Kidney (tissue), 14 donors: ENCODE measurements around the gene CYCS. TPM values are rescaled to one million over a fixed set of nuclear protein-coding genes. Genes with fewer than 3 reads are reported as not detected.

Experiments
- DNase-seq, 5 donors: peaks; one replicate each; pipeline ENCODE4 v3.0.0-alpha.2; 2013 to 2020
- FAIRE-seq: peaks from 2 replicates; lab custom pipeline; 2012; peaks lifted over from hg19 to GRCh38; lab: Jason Lieb, UNC
- H3K27ac ChIP-seq, 2 donors: one replicate each; pipeline ENCODE4 v1.7.0; 2013; ENCODE audit warnings: low read depth in 2 of 2, low read length in 2 of 2, inconsistent platforms in 1 of 2
- H3K27me3 ChIP-seq: one replicate; pipeline ENCODE4 v1.7.1; 2013; ENCODE audit warnings: low read length, inconsistent platforms; ENCODE audit not compliant: control insufficient read depth, insufficient read depth
- H3K36me3 ChIP-seq, 3 donors: one replicate each; pipeline versions ENCODE4 v1.7.0 to v1.7.1; 2013; ENCODE audit warnings: low read length in 3 of 3, control low read depth in 1 of 3, inconsistent platforms in 1 of 3; ENCODE audit not compliant: insufficient read depth in 3 of 3, control insufficient read depth in 2 of 3
- H3K4me1 ChIP-seq, 3 donors: one replicate each; pipeline versions ENCODE4 v1.7.0 to v1.7.1; 2013; ENCODE audit warnings: low read length in 3 of 3, inconsistent platforms in 1 of 3, low read depth in 1 of 3; ENCODE audit not compliant: control insufficient read depth in 2 of 3, insufficient read depth in 2 of 3
- H3K4me3 ChIP-seq, 3 donors: one replicate each; pipeline versions ENCODE4 v1.7.0 to v1.8.1; 2013; ENCODE audit warnings: low read length in 3 of 3, control low read depth in 1 of 3, inconsistent platforms in 1 of 3
- H3K9ac ChIP-seq, 3 donors: one replicate each; pipeline versions ENCODE4 v1.7.0 to v1.7.1; 2013; ENCODE audit warnings: low read length in 3 of 3, control low read depth in 1 of 3, inconsistent platforms in 1 of 3
- H3K9me3 ChIP-seq, 3 donors: one replicate each; pipeline versions ENCODE4 v1.7.0 to v1.7.1; 2013; ENCODE audit warnings: low read length in 3 of 3, control low read depth in 1 of 3, inconsistent platforms in 1 of 3; ENCODE audit not compliant: control insufficient read depth in 2 of 3, insufficient read depth in 1 of 3
- CTCF ChIP-seq: IDR thresholded peaks from 3 replicates; pipeline ENCODE4 v1.5.1; 2012; ENCODE audit warnings: mild to moderate bottlenecking, moderate library complexity, borderline replicate concordance; ENCODE audit not compliant: insufficient read depth; ENCODE audit errors: extremely low read depth
- intact Hi-C: fragments of 100-400 bp; cut with DNase I; formaldehyde crosslinking; loops from one replicate; pipeline ENCODE4 v1.11.1; 2022
- polyA plus RNA-seq: library from polyadenylated mRNA; stranded (reverse); fragments of 350-450 nt; fragmentation: Illumina TruSeq; extraction: RNeasy Lipid Tissue Mini Kit (QIAGEN cat#74804); gene quantifications from one replicate; pipeline ENCODE4 v1.2.3, GENCODE V29; 2014; ENCODE audit warnings: low read depth, low replicate concordance; ENCODE audit not compliant: insufficient read depth
- total RNA-seq: library from RNA; stranded (reverse); fragmentation: NEBNext Ultra II Directional; extraction: Animal tissue kit (Norgen Biotek cat#: 25700); gene quantifications from one replicate; pipeline ENCODE4 v1.2.1, GENCODE V29; 2021
- donor health status: control.
- donor health status: control.
- donor health status: control.
- donor health status: control.
- donor health status: control.
- donor health status: DM: yes; HTN: yes; CAD: no.
- donor health status: Normal renal cell carcinoma (clear cell type).

The CYCS gene
- total and polyA plus RNA-seq, 2 donors from 2014 or later: 94.3 to 239 TPM

GRCh38 chr7:25119102-25119501, 6.0 kb downstream of the CYCS start:
- intact Hi-C loops: no loop called here
- DNase-seq (no peak), FAIRE-seq (no peak)
- Histone ChIP-seq H3K9ac (no peak overlapping the region), H3K9me3 (no peaks in the 10 kb centered on the region), H3K36me3 (peaks cover 4 to 16% (median 10%) of the 10 kb centered on the region in 3 donors), H3K27ac (no peak overlapping the region), H3K4me3 (no peak overlapping the region), H3K27me3 (no peaks in the 10 kb centered on the region), H3K4me1 (peaks cover 0 to 2% (median 0%) of the 10 kb centered on the region in 3 donors)
- TF ChIP-seq CTCF: no peak

- DNase-seq (no peak), FAIRE-seq (no peak)
- Histone ChIP-seq H3K36me3 (peaks cover 4 to 16% (median 10%) of the 10 kb centered on the region in 3 donors), H3K9ac (no peak overlapping the region), H3K9me3 (no peaks in the 10 kb centered on the region), H3K27ac (no peak overlapping the region), H3K4me1 (no peaks in the 10 kb centered on the region), H3K27me3 (no peaks in the 10 kb centered on the region), H3K4me3 (no peak overlapping the region)
- intact Hi-C loops: no loop called here
- no peak for TF ChIP-seq CTCF
Observed at GRCh38 chr7:25118048-25118753, 6.9 kb downstream of the CYCS start.

DNA sequence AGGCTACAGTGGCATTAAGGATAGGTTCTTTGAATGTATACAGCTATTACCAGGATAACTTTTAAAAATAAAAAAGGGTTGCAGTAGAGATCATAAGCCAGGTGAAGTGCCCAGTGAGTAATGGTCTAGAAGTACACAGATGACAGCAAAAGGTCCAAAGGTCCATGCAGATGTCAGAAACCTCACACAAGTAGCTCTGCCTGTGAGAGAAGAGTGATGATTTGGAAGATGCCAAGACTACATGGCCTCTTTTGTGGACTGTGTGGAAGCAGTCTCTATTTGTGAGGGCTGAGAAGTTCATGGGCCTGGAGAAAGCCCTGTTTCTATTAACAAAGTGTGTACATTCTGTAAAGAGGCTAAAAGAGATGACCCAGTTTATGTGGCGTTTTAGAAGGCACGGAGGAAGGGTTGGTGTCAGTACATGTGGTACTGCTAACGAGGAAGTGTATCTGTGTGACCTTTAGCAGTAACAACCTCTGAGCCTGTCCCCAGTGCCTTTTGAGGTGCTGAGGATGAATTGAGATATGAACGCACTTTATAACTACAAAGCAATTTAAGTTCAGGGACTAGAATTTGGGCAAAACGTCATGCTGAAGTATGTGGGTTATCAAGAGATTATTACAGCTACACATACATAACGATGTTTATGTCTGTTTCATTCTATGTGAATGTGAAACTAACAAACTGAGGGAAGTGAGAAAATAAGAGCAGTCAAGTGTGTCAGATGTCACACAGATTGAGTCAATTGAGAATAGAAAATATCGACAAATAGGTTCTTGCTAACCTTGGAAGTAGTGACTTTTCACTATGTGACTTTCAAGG, 7.6 kb downstream of the CYCS start:
- Histone ChIP-seq H3K36me3 (peaks cover 3 to 10% (median 7%) of the 10 kb centered on the region in 3 donors), H3K27ac (no peak overlapping the region), H3K27me3 (no peaks in the 10 kb centered on the region), H3K9me3 (no peaks in the 10 kb centered on the region), H3K4me3 (no peak overlapping the region), H3K9ac (no peak overlapping the region), H3K4me1 (no peaks in the 10 kb centered on the region)
- no peak for DNase-seq
- TF ChIP-seq CTCF: no peak
- intact Hi-C loops: no loop called here
- no peak for FAIRE-seq
